Uterus (tissue), 2 donors: ENCODE measurements around the gene LIN52.

Experiments used
- CTCF ChIP-seq, 4 experiments: fragments of 200-600 bp in 2 of 4; fragments of 450-650 bp in 2 of 4; sonication (generic) in 2 of 4; IDR thresholded peaks; one replicate each; pipeline ENCODE4 v1.5.1; 2016 to 2019; ENCODE audit warnings: antibody characterized with exemption in 4 of 4, mild to moderate bottlenecking in 2 of 4, moderate library complexity in 1 of 4
- POLR2A ChIP-seq, 2 donors: fragments of 450-650 bp; IDR thresholded peaks; one replicate each; pipeline ENCODE4 v1.6.1; 2016; ENCODE audit warnings: antibody characterized with exemption in 2 of 2, mild to moderate bottlenecking in 1 of 2, moderate library complexity in 1 of 2

- TF ChIP-seq POLR2A (IDR thresholded peaks at IDR 0.05) (no peak), CTCF (IDR thresholded peaks at IDR 0.05) (no peak)
Observed at GRCh38 chr14:74135426-74135825, 50.7 kb downstream of the LIN52 start.
